ENCODE data around the gene HYCC1.
"Not testable (repeated sequence)": the region's sequence is repeated elsewhere in the genome, so short reads cannot be mapped to it uniquely, and the experiment has no call there.

Gene HYCC1

DNA sequence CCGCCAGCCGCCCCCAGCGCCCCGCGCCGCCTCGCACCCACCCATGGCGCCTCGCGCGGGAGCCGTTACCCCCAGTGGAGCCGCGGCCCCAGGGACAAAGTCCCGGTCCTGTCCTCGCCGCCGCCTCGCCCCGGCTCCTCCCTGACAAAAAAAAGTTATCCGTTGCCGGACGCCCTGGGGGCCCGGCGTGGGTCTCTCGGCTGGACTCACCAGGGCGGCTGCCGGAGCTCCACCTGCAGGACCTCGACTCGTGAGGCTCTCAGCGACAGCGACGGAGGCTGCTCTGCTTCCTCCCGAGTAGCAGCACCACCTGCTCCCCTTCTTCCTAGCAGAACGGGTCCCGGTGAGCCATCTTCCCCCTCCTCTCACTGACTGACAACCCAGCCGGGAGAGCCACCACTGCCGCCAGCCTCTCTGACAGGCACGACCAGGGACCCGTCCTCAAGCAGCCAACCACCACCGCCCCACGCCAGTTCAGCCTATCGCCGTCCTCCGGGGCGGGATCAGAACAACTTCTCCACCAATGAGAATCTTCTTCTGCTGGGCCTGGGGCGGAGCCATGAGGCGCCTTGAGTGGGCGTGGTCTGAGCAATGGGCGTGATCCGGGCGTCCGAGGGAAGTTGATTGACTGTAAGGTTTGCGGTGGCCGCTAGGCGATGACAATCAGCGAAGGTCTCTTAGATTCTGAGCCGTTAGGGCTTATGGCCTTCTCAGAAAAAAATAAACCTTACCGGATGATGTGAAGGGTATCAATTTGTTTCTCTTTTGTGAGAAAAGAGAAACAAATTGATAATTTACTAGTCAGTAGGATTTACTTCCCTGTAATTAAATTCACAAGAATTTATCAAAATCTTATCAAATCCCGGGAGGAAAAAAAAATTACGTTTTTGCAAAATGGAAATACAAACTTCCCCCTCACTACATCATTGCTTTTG, at the start of gene HYCC1:
HYCC1 (minus strand) TSS at position 416 of the 935 bp plus-strand sequence. CDS start 23,019 bp downstream, outside the sequence.
- no peaks in the 10 kb centered on the region for H3K36me3 Mint-ChIP-seq (ENCODE audit: low read depth)
- H3K4me1 Mint-ChIP-seq (ENCODE audit: low read depth): peaks cover 41% of the 10 kb centered on the region
- intact Hi-C loops (cut with micrococcal nuclease): loop anchor here (2.0 to 5.0 kb wide), 3 partner anchors 13 to 168 kb away; partner anchors contain the start of gene NUP42
- H3K4me3 Mint-ChIP-seq: peak within 1 kb of the TSS; percentile 91
- H3K27me3 Mint-ChIP-seq: no peaks in the 10 kb centered on the region
- no peak within 1 kb of the TSS for H3K27ac Mint-ChIP-seq
- peaks cover 7% of the 10 kb centered on the region for H3K9me3 Mint-ChIP-seq

DNA sequence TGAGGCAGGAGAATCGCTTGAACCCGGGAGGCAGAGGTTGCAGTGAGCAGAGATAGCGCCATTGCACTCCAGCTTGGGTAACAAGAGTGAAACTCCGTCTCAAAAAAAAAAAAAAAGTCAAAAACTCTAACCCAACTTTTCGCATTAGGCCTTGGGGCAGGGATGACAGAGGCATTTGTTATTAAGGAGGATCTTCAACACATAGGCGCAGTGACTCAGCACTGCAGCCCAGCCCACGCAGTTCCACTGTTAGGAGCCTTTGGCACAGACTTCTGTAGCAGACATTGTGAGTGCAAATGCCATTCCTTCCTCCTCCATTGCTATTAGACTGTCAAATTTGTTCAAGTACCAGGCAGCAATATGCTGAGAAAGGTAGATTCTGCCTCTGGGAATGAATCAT, 48.5 kb upstream of the HYCC1 start:
- H3K4me1 Mint-ChIP-seq (ENCODE audit: low read depth): no peaks in the 10 kb centered on the region
- no peaks in the 10 kb centered on the region for H3K36me3 Mint-ChIP-seq (ENCODE audit: low read depth)
- H3K9me3 Mint-ChIP-seq: no peaks in the 10 kb centered on the region
- no peak overlapping the region for H3K27ac Mint-ChIP-seq
- H3K27me3 Mint-ChIP-seq: peaks cover 5% of the 10 kb centered on the region
- no peak overlapping the region for H3K4me3 Mint-ChIP-seq
- intact Hi-C loops (cut with micrococcal nuclease): no loop called here

DNA sequence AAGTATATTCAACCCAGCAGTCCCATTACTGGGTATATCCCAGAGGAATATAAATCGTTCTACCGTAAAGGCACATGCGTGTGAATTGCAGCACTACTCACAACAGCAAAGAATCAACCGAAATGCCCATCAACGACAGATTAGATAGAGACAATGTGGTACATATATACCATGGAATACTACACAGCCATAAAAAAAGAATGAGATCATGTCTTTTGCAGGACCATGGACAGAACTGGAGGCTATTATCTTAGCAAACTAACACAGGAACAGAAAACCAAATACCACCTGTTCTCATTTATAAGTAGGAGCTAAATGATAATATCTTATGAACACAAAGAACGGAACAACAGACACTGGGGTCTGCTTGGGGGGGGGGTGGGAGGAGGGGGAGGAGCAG, 47.4 kb upstream of the HYCC1 start:
- Mint-ChIP-seq H3K27ac (no peak overlapping the region), H3K36me3 (ENCODE audit: low read depth) (no peaks in the 10 kb centered on the region), H3K4me3 (no peak overlapping the region), H3K9me3 (no peaks in the 10 kb centered on the region), H3K4me1 (ENCODE audit: low read depth) (no peaks in the 10 kb centered on the region), H3K27me3 (peaks cover 5% of the 10 kb centered on the region)
- intact Hi-C loops (cut with micrococcal nuclease): no loop called here

DNA sequence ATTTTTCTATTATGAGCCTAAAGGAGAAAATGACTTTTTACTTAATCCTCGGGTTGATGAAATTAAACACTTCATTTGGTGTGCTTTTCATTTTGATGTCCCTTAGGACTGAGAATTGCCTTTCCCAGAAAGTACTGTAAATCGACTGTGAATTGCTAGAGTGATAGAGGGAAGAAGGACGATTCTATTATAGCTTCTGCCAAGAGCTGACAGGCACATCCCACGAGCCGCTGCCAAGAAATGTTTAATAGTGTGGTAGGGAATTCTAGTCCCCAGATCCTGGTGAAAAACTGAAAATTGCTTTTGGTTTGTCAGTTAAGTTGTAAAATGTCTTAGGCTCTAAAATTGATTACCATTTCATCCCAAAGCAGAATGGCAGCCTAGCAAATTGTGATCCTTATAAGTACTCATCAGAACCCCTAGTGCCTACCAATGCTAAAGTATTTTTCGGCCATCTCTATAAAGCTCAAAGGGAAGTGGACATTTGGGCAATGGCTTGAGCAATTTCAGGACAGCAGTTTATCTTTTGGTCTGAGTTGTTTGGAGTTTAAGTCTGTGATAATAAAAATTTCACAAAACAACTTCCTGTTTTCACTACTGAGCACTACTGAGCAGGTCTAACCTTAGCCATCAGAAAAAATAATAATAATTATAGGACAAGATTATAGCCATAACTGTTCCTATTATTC, 44.6 kb upstream of the HYCC1 start:
- no peaks in the 10 kb centered on the region for H3K4me1 Mint-ChIP-seq (ENCODE audit: low read depth)
- peaks cover 4% of the 10 kb centered on the region for H3K27me3 Mint-ChIP-seq
- no peak overlapping the region for H3K27ac Mint-ChIP-seq
- intact Hi-C loops (cut with micrococcal nuclease): loop anchor here (5.0 to 10.0 kb wide), 2 partner anchors 66 to 494 kb away; no protein-coding TSS in a partner anchor
- H3K36me3 Mint-ChIP-seq (ENCODE audit: low read depth): no peaks in the 10 kb centered on the region
- no peaks in the 10 kb centered on the region for H3K9me3 Mint-ChIP-seq
- H3K4me3 Mint-ChIP-seq: no peak overlapping the region

DNA sequence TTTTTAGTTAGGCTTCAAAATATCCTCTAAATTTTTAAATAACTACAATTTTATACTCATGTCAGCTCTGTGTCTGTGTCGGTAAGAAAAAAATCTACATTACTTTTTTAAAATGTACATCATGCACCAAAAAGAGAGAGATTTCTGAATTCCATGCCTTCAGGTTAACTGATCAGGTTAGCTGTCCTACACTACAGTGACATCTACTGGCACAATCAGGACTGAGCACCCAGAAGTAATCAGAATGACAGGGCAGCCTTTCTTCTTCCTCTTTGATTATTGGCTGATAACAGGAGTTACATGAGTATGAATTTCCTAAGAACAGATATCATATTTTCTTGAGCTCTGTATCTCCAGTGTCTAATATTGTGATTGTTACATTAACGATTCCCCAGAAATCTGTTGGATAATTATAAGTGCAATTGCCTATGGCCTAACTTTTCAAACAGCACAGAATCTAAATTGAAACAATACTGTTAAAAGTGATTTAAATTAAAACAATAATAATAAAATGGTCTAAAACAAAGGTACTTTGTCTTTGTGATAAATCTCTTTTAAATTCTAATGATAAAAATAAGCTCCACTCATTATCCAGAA, 41.8 kb upstream of the HYCC1 start:
- H3K4me3 Mint-ChIP-seq: no peak overlapping the region
- peaks cover 1% of the 10 kb centered on the region for H3K27me3 Mint-ChIP-seq
- no peaks in the 10 kb centered on the region for H3K36me3 Mint-ChIP-seq (ENCODE audit: low read depth)
- no peak overlapping the region for H3K27ac Mint-ChIP-seq
- no peaks in the 10 kb centered on the region for H3K4me1 Mint-ChIP-seq (ENCODE audit: low read depth)
- no peaks in the 10 kb centered on the region for H3K9me3 Mint-ChIP-seq
- intact Hi-C loops (cut with micrococcal nuclease): loop anchor here (2.0 to 10.0 kb wide), 4 partner anchors 43 to 491 kb away; no protein-coding TSS in a partner anchor

DNA sequence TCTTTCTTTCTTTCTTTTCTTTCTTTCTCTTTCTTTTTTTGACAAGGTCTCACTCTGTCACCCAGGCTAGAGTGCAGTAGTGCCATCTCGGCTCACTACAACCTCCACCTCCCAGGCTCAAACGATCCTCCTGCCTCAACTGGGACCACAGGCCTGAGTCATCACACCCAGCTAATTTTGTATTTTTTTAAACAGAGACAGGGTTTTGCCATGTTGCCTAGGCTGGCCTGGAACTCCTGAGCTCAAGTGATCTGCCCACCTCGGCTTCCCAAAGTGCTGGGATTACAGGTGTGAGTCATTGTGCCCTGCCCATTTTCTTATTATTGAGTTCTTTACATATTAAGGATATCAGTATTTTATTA, 37.2 kb upstream of the HYCC1 start:
- not testable (repeated sequence) for H3K36me3 Mint-ChIP-seq (ENCODE audit: low read depth); H3K4me3 Mint-ChIP-seq; H3K9me3 Mint-ChIP-seq; H3K27me3 Mint-ChIP-seq; H3K4me1 Mint-ChIP-seq (ENCODE audit: low read depth)
- intact Hi-C loops (cut with micrococcal nuclease): loop anchor here (10.0 kb wide), 1 partner anchor 486 kb away; no protein-coding TSS in a partner anchor
- peak overlapping the region; percentile 42 for H3K27ac Mint-ChIP-seq

DNA sequence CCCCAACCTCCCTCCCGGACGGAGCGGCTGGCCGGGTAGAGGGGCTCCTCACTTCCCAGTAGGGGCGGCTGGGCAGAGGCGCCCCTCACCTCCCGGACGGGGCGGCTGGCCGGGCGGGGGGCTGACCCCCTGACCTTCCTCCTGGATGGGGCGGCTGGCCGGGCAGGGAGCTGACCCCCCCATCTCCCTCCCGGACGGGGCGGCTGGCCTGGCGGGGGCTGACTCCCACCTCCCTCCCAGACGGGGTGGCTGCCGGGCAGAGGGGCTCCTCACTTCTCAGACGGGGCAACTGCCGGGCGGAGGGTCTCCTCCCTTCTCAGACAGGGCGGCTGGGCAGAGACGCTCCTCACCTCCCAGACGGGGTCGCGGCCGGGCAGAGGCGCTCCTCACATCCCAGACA, 32.4 kb upstream of the HYCC1 start:
- H3K27ac Mint-ChIP-seq; intact Hi-C loops (cut with micrococcal nuclease); H3K36me3 Mint-ChIP-seq (ENCODE audit: low read depth); H3K27me3 Mint-ChIP-seq; H3K4me3 Mint-ChIP-seq; H3K4me1 Mint-ChIP-seq (ENCODE audit: low read depth); H3K9me3 Mint-ChIP-seq: not testable (repeated sequence)

DNA sequence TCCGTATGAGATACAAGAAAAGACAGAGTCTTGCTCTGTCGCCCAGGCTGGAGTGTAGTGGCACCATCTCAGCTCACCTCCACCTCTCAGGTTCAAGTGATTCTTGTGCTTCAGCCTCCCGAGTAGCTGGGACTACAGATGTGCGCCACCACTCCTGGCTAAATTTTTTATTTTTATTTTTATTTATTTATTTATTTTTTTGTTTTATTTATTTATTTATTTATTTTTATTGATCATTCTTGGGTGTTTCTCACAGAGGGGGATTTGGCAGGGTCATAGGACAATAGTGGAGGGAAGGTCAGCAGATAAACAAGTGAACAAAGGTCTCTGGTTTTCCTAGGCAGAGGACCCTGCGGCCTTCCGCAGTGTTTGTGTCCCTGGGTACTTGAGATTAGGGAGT, 31.2 kb upstream of the HYCC1 start:
- H3K4me1 Mint-ChIP-seq (ENCODE audit: low read depth); H3K4me3 Mint-ChIP-seq; intact Hi-C loops (cut with micrococcal nuclease); H3K9me3 Mint-ChIP-seq; H3K36me3 Mint-ChIP-seq (ENCODE audit: low read depth); H3K27me3 Mint-ChIP-seq; H3K27ac Mint-ChIP-seq: not testable (repeated sequence)

DNA sequence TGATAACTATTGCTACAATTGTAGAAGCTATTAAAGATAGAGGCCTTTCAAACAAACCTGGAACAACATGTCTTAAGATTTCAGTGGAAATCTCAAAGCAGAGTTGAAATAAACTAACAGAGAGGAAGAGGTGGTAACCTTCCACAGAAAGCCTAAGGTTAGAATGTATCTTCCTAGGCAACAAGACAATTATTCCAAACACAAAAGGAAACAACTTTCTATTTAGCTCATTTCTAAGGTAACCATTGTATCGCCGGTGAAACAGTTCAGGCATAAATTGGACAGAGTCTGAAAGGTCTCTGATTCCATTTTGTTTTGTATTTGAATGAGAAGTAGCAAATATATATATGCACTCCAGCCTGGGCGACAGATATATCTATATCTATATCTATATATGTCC, 30.7 kb upstream of the HYCC1 start:
- H3K4me1 Mint-ChIP-seq (ENCODE audit: low read depth): peaks cover 5% of the 10 kb centered on the region
- no peak overlapping the region for H3K4me3 Mint-ChIP-seq
- H3K9me3 Mint-ChIP-seq: no peaks in the 10 kb centered on the region
- H3K27ac Mint-ChIP-seq: no peak overlapping the region
- intact Hi-C loops (cut with micrococcal nuclease): no loop called here
- no peaks in the 10 kb centered on the region for H3K36me3 Mint-ChIP-seq (ENCODE audit: low read depth)
- no peaks in the 10 kb centered on the region for H3K27me3 Mint-ChIP-seq

DNA sequence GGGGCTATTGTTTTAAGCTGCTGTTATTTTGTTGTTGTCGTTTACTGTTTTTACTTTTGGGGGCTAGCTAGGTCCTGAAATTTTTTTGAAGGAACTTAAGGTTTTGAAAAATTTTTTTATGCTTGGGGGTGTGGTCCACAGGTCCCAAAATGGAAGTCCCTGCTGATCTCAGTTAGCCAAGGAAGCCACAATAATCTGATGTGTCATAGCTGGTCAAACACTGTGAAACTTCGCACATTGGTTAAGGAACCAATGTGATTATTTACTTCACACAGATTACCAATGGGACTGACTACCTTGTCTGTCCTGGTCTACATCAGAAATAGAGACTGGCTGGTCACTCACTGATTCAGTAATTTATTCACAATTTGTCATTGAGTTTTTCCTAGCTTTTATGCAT, 29.5 kb upstream of the HYCC1 start:
- intact Hi-C loops (cut with micrococcal nuclease): no loop called here
- no peak overlapping the region for H3K4me3 Mint-ChIP-seq
- H3K27ac Mint-ChIP-seq: no peak overlapping the region
- H3K36me3 Mint-ChIP-seq (ENCODE audit: low read depth): no peaks in the 10 kb centered on the region
- H3K9me3 Mint-ChIP-seq: no peaks in the 10 kb centered on the region
- H3K27me3 Mint-ChIP-seq: no peaks in the 10 kb centered on the region
- peaks cover 5% of the 10 kb centered on the region for H3K4me1 Mint-ChIP-seq (ENCODE audit: low read depth)

DNA sequence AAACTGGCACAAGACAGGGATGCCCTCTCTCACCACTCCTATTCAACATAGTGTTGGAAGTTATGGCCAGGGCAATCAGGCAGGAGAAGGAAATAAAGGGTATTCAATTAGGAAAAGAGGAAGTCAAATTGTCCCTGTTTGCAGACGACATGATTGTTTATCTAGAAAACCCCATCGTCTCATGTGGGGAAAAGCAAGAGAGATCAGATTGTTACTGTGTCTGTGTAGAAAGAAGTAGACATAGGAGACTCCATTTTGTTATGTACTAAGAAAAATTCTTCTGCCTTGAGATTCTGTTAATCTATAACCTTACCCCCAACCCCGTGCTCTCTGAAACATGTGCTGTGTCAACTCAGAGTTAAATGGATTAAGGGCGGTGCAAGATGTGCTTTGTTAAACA, 25.7 kb upstream of the HYCC1 start:
- H3K27me3 Mint-ChIP-seq; H3K36me3 Mint-ChIP-seq (ENCODE audit: low read depth); H3K27ac Mint-ChIP-seq; H3K4me3 Mint-ChIP-seq; H3K4me1 Mint-ChIP-seq (ENCODE audit: low read depth); intact Hi-C loops (cut with micrococcal nuclease); H3K9me3 Mint-ChIP-seq: not testable (repeated sequence)

DNA sequence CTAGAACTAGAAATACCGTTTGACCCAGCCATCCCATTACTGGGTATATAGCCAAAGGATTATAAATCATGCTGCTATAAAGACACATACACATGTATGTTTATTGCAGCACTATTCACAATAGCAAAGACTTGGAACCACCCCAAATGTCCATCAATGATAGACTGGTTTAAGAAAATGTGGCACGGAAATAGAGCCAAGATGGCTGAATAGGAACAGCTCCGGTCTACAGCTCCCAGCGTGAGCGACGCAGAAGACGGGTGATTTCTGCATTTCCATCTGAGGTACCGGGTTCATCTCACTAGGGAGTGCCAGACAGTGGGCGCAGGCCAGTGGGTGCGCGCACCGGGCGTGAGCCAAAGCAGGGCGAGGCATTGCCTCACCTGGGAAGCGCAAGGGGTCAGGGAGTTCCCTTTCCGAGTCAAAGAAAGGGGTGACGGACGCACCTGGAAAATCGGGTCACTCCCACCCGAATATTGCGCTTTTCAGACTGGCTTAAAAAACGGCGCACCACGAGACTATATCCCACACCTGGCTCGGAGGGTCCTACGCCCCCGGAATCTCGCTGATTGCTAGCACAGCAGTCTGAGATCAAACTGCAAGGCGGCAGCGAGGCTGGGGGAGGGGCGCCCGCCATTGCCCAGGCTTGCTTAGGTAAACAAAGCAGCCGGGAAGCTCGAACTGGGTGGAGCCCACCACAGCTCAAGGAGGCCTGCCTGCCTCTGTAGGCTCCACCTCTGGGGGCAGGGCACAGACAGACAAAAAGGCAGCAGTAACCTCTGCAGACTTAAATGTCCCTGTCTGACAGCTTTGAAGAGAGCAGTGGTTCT, 21.8 kb upstream of the HYCC1 start:
- H3K4me3 Mint-ChIP-seq; H3K9me3 Mint-ChIP-seq; H3K27ac Mint-ChIP-seq; intact Hi-C loops (cut with micrococcal nuclease); H3K36me3 Mint-ChIP-seq (ENCODE audit: low read depth); H3K4me1 Mint-ChIP-seq (ENCODE audit: low read depth): not testable (repeated sequence)
- H3K27me3 Mint-ChIP-seq: peaks cover 12% of the 10 kb centered on the region

DNA sequence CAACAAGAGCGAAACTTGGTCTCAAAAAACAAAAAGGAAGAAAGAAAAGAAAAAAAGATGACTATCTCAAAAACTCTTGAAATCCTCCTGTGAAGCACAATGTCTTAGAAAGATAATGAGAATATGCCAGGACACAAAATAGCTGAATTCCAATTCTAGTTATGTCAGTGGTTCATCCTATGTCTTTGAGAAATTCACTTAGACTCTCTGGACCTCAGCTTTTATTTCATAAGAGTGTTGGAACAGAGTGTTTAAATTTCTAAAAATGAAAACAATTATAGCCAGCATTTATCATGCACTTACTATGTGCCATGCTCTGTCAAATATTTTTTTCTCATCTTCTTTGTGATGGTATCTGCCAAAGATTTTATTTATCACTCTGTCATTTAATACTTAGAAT, 13.3 kb upstream of the HYCC1 start:
- intact Hi-C loops (cut with micrococcal nuclease): loop anchor here (2.0 kb wide), 1 partner anchor 14 kb away; no protein-coding TSS in a partner anchor
- no peaks in the 10 kb centered on the region for H3K9me3 Mint-ChIP-seq
- peaks cover 35% of the 10 kb centered on the region for H3K4me1 Mint-ChIP-seq (ENCODE audit: low read depth)
- no peaks in the 10 kb centered on the region for H3K36me3 Mint-ChIP-seq (ENCODE audit: low read depth)
- H3K27me3 Mint-ChIP-seq: peaks cover 23% of the 10 kb centered on the region
- no peak overlapping the region for H3K27ac Mint-ChIP-seq
- H3K4me3 Mint-ChIP-seq: no peak overlapping the region
